WTC11 (cell line): ENCODE results near the gene TMEM143. TPM values are rescaled to one million over a fixed set of nuclear protein-coding genes. Genes with fewer than 3 reads are reported as not detected.

Source experiments
- ATAC-seq: fragments of 200-7000 bp; cut with Tn5 transposase; 2 replicates; pipeline ENCODE4 v1.10.0; 2021; ENCODE audit warnings: mild to moderate bottlenecking, moderate library complexity
- CTCF ChIA-PET: fragments of 300-600 bp; sonication (Branson Sonifier 250); formaldehyde crosslinking; loops from one replicate; lab custom pipeline; 2021; ENCODE audit warnings: antibody characterized with exemption; lab: Charles Lee
- POLR2A ChIA-PET: fragments of 350-600 bp; sonication (Branson Sonifier 250); formaldehyde crosslinking; loops from one replicate; lab custom pipeline; 2021; ENCODE audit warnings: antibody characterized with exemption; lab: Charles Lee
- DNase-seq: peaks from one replicate; pipeline ENCODE4 v3.0.0; 2021; ENCODE audit warnings: low spot score
- H3K27ac Mint-ChIP-seq: 2 replicates; pipeline ENCODE4 v1.8.0; 2021; ENCODE audit warnings: mixed read lengths
- H3K27me3 Mint-ChIP-seq: 2 replicates; pipeline ENCODE4 v1.8.0; 2021; ENCODE audit warnings: low read depth, mild to moderate bottlenecking, moderate library complexity, mixed read lengths
- H3K36me3 Mint-ChIP-seq: 2 replicates; pipeline ENCODE4 v1.8.0; 2021; ENCODE audit warnings: mixed read lengths
- H3K4me1 Mint-ChIP-seq: 2 replicates; pipeline ENCODE4 v1.8.0; 2022; ENCODE audit warnings: mixed read lengths
- H3K4me3 Mint-ChIP-seq: 2 replicates; pipeline ENCODE4 v1.8.0; 2021; ENCODE audit warnings: mild to moderate bottlenecking, moderate library complexity, mixed read lengths
- H3K9me3 Mint-ChIP-seq: 2 replicates; pipeline ENCODE4 v1.8.0; 2021; ENCODE audit warnings: mixed read lengths
- CREM ChIP-seq: sonication (generic); formaldehyde crosslinking; IDR thresholded peaks from 2 replicates; pipeline ENCODE4 v1.8.1; 2022; ENCODE audit warnings: mild to moderate bottlenecking, missing genetic modification reagents, moderate library complexity
- ETV6 ChIP-seq: sonication (generic); formaldehyde crosslinking; IDR thresholded peaks from 2 replicates; pipeline ENCODE4 v1.8.1; 2022; ENCODE audit warnings: mild to moderate bottlenecking, missing genetic modification reagents
- FOXK1 ChIP-seq: sonication (generic); formaldehyde crosslinking; IDR thresholded peaks from 2 replicates; pipeline ENCODE4 v1.8.0; 2022; ENCODE audit warnings: mild to moderate bottlenecking, moderate library complexity, missing genetic modification reagents
- FOXP4 ChIP-seq: sonication (generic); formaldehyde crosslinking; IDR thresholded peaks from 2 replicates; pipeline ENCODE4 v1.8.0; 2022; ENCODE audit warnings: mild to moderate bottlenecking, missing genetic modification reagents
- GTF2I ChIP-seq: fragments of 250-450 bp; sonication (Bioruptor Pico); conservative IDR thresholded peaks from 2 replicates; pipeline ENCODE4 v1.4.0; 2021; ENCODE audit warnings: mild to moderate bottlenecking
- HMGXB4 ChIP-seq: sonication (generic); formaldehyde crosslinking; IDR thresholded peaks from 2 replicates; pipeline ENCODE4 v1.8.1; 2023; ENCODE audit warnings: mild to moderate bottlenecking, moderate library complexity, missing genetic modification reagents
- NFYB ChIP-seq: sonication (generic); formaldehyde crosslinking; conservative IDR thresholded peaks from 2 replicates; pipeline ENCODE4 v1.8.0; 2022; ENCODE audit warnings: low read depth, missing genetic modification reagents
- OVOL2 ChIP-seq: fragments of 250-450 bp; sonication (Bioruptor Pico); IDR thresholded peaks from 2 replicates; pipeline ENCODE4 v1.9.0; 2021; ENCODE audit warnings: mild to moderate bottlenecking, borderline replicate concordance
- SP1 ChIP-seq: sonication (generic); formaldehyde crosslinking; conservative IDR thresholded peaks from 2 replicates; pipeline ENCODE4 v1.8.1; 2022; ENCODE audit warnings: missing genetic modification reagents
- TEAD1 ChIP-seq: sonication (generic); formaldehyde crosslinking; IDR thresholded peaks from 2 replicates; pipeline ENCODE4 v1.8.0; 2022; ENCODE audit warnings: mild to moderate bottlenecking, missing genetic modification reagents
- ZNF263 ChIP-seq: sonication (generic); formaldehyde crosslinking; IDR thresholded peaks from 2 replicates; pipeline ENCODE4 v1.8.1; 2022; ENCODE audit warnings: low read depth, mild to moderate bottlenecking, moderate library complexity, missing genetic modification reagents
- ZNF281 ChIP-seq: sonication (generic); formaldehyde crosslinking; IDR thresholded peaks from 2 replicates; pipeline ENCODE4 v1.8.0; 2023; ENCODE audit warnings: mild to moderate bottlenecking, missing genetic modification reagents
- total RNA-seq: library from RNA; stranded (reverse); gene quantifications from 3 replicates; pipeline ENCODE4 v1.2.3, GENCODE V29; 2021
- TF ChIP-seq, protein P1 (sequence below): fragments of 250-450 bp; sonication (Bioruptor Pico); IDR thresholded peaks from 2 replicates; pipeline ENCODE4 v1.9.0; 2021; ENCODE audit warnings: mild to moderate bottlenecking, borderline replicate concordance
- TF ChIP-seq, protein P2 (sequence below): sonication (generic); formaldehyde crosslinking; IDR thresholded peaks from 2 replicates; pipeline ENCODE4 v1.8.1; 2023; ENCODE audit warnings: mild to moderate bottlenecking, missing genetic modification reagents

TMEM143 gene
- total RNA-seq, 1 experiment from 2014 or later = 20.2 TPM

GRCh38 chr19:48290771-48291488 is 72.8 kb downstream of the TMEM143 start (continued):
- TF ChIP-seq OVOL2 (CRISPR knock-in tag) (no peak), TEAD1 (0 out of 2 replicates have a peak, but pooled peaks have one; percentile 44), ETV6 (peak; percentile 42; the same call in 1 of the 2 replicates), FOXK1 (CRISPR knock-in tag) (0 out of 2 replicates have a peak, but pooled peaks have one; percentile 19), HMGXB4 (peak; percentile 83), NFYB (CRISPR knock-in tag) (no peak), CREM (0 out of 2 replicates have a peak, but pooled peaks have one; percentile 36), FOXP4 (CRISPR knock-in tag) (peak; percentile 13; the same call in 1 of the 2 replicates), GTF2I (CRISPR knock-in tag) (no peak)
- TF ChIP-seq, protein P1, sequence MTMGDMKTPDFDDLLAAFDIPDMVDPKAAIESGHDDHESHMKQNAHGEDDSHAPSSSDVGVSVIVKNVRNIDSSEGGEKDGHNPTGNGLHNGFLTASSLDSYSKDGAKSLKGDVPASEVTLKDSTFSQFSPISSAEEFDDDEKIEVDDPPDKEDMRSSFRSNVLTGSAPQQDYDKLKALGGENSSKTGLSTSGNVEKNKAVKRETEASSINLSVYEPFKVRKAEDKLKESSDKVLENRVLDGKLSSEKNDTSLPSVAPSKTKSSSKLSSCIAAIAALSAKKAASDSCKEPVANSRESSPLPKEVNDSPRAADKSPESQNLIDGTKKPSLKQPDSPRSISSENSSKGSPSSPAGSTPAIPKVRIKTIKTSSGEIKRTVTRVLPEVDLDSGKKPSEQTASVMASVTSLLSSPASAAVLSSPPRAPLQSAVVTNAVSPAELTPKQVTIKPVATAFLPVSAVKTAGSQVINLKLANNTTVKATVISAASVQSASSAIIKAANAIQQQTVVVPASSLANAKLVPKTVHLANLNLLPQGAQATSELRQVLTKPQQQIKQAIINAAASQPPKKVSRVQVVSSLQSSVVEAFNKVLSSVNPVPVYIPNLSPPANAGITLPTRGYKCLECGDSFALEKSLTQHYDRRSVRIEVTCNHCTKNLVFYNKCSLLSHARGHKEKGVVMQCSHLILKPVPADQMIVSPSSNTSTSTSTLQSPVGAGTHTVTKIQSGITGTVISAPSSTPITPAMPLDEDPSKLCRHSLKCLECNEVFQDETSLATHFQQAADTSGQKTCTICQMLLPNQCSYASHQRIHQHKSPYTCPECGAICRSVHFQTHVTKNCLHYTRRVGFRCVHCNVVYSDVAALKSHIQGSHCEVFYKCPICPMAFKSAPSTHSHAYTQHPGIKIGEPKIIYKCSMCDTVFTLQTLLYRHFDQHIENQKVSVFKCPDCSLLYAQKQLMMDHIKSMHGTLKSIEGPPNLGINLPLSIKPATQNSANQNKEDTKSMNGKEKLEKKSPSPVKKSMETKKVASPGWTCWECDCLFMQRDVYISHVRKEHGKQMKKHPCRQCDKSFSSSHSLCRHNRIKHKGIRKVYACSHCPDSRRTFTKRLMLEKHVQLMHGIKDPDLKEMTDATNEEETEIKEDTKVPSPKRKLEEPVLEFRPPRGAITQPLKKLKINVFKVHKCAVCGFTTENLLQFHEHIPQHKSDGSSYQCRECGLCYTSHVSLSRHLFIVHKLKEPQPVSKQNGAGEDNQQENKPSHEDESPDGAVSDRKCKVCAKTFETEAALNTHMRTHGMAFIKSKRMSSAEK = 0 out of 2 replicates have a peak, but pooled peaks have one; percentile 52
- TF ChIP-seq, protein P2, sequence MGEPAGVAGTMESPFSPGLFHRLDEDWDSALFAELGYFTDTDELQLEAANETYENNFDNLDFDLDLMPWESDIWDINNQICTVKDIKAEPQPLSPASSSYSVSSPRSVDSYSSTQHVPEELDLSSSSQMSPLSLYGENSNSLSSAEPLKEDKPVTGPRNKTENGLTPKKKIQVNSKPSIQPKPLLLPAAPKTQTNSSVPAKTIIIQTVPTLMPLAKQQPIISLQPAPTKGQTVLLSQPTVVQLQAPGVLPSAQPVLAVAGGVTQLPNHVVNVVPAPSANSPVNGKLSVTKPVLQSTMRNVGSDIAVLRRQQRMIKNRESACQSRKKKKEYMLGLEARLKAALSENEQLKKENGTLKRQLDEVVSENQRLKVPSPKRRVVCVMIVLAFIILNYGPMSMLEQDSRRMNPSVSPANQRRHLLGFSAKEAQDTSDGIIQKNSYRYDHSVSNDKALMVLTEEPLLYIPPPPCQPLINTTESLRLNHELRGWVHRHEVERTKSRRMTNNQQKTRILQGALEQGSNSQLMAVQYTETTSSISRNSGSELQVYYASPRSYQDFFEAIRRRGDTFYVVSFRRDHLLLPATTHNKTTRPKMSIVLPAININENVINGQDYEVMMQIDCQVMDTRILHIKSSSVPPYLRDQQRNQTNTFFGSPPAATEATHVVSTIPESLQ = no peak

DNA sequence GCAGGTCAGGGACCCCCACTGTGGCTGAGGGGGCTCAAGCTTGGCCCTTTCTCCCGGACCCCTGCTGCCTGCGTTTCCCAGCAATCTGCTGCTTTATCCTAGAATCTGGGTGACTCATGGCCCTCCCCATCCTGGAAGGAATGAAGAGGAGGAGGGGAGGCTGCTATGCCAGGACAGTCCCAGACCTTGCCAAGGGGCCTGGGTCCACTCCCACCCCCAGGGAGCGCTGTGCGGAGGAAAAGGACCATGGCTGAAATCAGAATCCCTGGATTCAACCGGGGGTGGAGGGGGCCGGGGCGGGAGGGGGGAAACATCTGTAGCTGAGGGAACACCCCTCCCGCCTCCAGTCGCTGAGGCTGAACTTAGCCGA is 73.4 kb downstream of the TMEM143 start:
- DNase-seq (peak; percentile 81), ATAC-seq (peak; percentile 90)
- peaks cover 30% of the 10 kb centered on the region for H3K36me3 Mint-ChIP-seq
- peaks cover 14% of the 10 kb centered on the region for H3K9me3 Mint-ChIP-seq
- peaks cover 12% of the 10 kb centered on the region for H3K4me1 Mint-ChIP-seq
- H3K27me3 Mint-ChIP-seq = no peaks in the 10 kb centered on the region
- TF ChIP-seq ZNF281 (CRISPR knock-in tag) = 0 out of 2 replicates have a peak, but pooled peaks have one; percentile 26
- 0 out of 2 replicates have a peak, but pooled peaks have one; percentile 35 for TF ChIP-seq SP1 (CRISPR knock-in tag)
- TF ChIP-seq ZNF263 = no peak
- no peak overlapping the region for H3K27ac Mint-ChIP-seq
- ChIA-PET CTCF (interaction anchor here (0.6 to 3.8 kb wide), 14 partner anchors 9 to 422 kb away, joined by 3 to 43 read pairs (median 6); partner anchors contain the start of gene ZNF114), POLR2A (interaction anchor here (0.8 to 1.1 kb wide), 2 partner anchors 19 to 203 kb away, joined by 3 to 5 read pairs; no protein-coding TSS in a partner anchor)
- H3K4me3 Mint-ChIP-seq = peak overlapping the region; percentile 74
